ENCODE results near the gene MT1M. TPM values are rescaled to one million over a fixed set of nuclear protein-coding genes. Genes with fewer than 3 reads are reported as not detected.
"Not testable (repeated sequence)": the region's sequence is repeated elsewhere in the genome, so short reads cannot be mapped to it uniquely, and the experiment has no call there.

The MT1M gene
- total and polyA plus RNA-seq, 2 experiments from 2014 or later = 8.2 to 15.2 TPM

GRCh38 chr16:56672761-56673536 lies 40.5 kb downstream of the MT1M start:
- H3K9ac ChIP-seq = no peak overlapping the region
- no peak overlapping the region for H2AFZ ChIP-seq
- no peak overlapping the region for H3K4me2 ChIP-seq (ENCODE audit: unreplicated experiment)
- H3F3A ChIP-seq (ENCODE audit: insufficient read depth) = no peaks in the 10 kb centered on the region
- H3K9me2 ChIP-seq (ENCODE audit: insufficient read depth) = no peaks in the 10 kb centered on the region
- in situ Hi-C loops (cut with MboI) = no loop called here
- no peaks in the 10 kb centered on the region for H3K79me2 ChIP-seq (ENCODE audit: insufficient read depth)
- no peak overlapping the region for H3K4me3 ChIP-seq
- no peak for TF ChIP-seq EZH2 (IDR thresholded peaks at IDR 0.05; ENCODE audit: insufficient read depth, poor library complexity, severe bottlenecking)
- TF ChIP-seq EZH2phosphoT487 (IDR thresholded peaks at IDR 0.05; ENCODE audit: insufficient read depth, low read depth) = no peak
- 81 to 85% methylated on average over 11 of the region's 11 CpGs for WGBS, 2 experiments (ENCODE audit: low coverage in 1 of 2, low lambda C conversion rate in 2 of 2, missing lambda C conversion rate in 2 of 2)
- DNase-seq = peak; percentile 20
- no peaks in the 10 kb centered on the region for H4K20me1 ChIP-seq (ENCODE audit: insufficient read depth)
- no peaks in the 10 kb centered on the region for H3K36me3 ChIP-seq (ENCODE audit: low read depth)
- H3K27ac ChIP-seq = no peak overlapping the region
- no peaks in the 10 kb centered on the region for H3K9me3 ChIP-seq (ENCODE audit: low read depth)
- no peaks in the 10 kb centered on the region for H3K4me1 ChIP-seq (ENCODE audit: insufficient read depth)
- peaks cover 22% of the 10 kb centered on the region for H3K27me3 ChIP-seq (replicated peaks; ENCODE audit: insufficient read depth)

GRCh38 chr16:56673921-56674320 lies 41.5 kb downstream of the MT1M start:
- TF ChIP-seq EZH2phosphoT487 (IDR thresholded peaks at IDR 0.05; ENCODE audit: insufficient read depth, low read depth) (no peak), EZH2 (IDR thresholded peaks at IDR 0.05; ENCODE audit: insufficient read depth, poor library complexity, severe bottlenecking) (no peak)
- peaks cover 12% of the 10 kb centered on the region for H3K27me3 ChIP-seq (replicated peaks; ENCODE audit: insufficient read depth)
- peak; percentile 57 for DNase-seq
- H2AFZ ChIP-seq = no peak overlapping the region
- in situ Hi-C loops (cut with MboI) = no loop called here
- H3F3A ChIP-seq (ENCODE audit: insufficient read depth) = no peaks in the 10 kb centered on the region
- H3K9me2 ChIP-seq (ENCODE audit: insufficient read depth) = no peaks in the 10 kb centered on the region
- H3K4me1 ChIP-seq (ENCODE audit: insufficient read depth) = no peaks in the 10 kb centered on the region
- no peak overlapping the region for H3K4me2 ChIP-seq (ENCODE audit: unreplicated experiment)
- WGBS, 2 experiments (ENCODE audit: low coverage in 1 of 2, low lambda C conversion rate in 2 of 2, missing lambda C conversion rate in 2 of 2) = 30 to 33% methylated on average over 12 of the region's 12 CpGs
- H3K36me3 ChIP-seq (ENCODE audit: low read depth) = no peaks in the 10 kb centered on the region
- no peak overlapping the region for H3K9ac ChIP-seq
- no peaks in the 10 kb centered on the region for H4K20me1 ChIP-seq (ENCODE audit: insufficient read depth)
- no peaks in the 10 kb centered on the region for H3K9me3 ChIP-seq (ENCODE audit: low read depth)
- H3K79me2 ChIP-seq (ENCODE audit: insufficient read depth) = no peaks in the 10 kb centered on the region
- no peak overlapping the region for H3K27ac ChIP-seq
- no peak overlapping the region for H3K4me3 ChIP-seq

- H3K79me2 ChIP-seq (ENCODE audit: insufficient read depth); H4K20me1 ChIP-seq (ENCODE audit: insufficient read depth); H3K27ac ChIP-seq; H3K4me3 ChIP-seq; H3K27me3 ChIP-seq (replicated peaks; ENCODE audit: insufficient read depth); H3K9ac ChIP-seq; DNase-seq; H3K4me1 ChIP-seq (ENCODE audit: insufficient read depth); H3K36me3 ChIP-seq (ENCODE audit: low read depth); H3F3A ChIP-seq (ENCODE audit: insufficient read depth); H2AFZ ChIP-seq; H3K4me2 ChIP-seq (ENCODE audit: unreplicated experiment); in situ Hi-C loops (cut with MboI); H3K9me2 ChIP-seq (ENCODE audit: insufficient read depth); H3K9me3 ChIP-seq (ENCODE audit: low read depth): not testable (repeated sequence)
- 80 to 82% methylated on average over 6 of the region's 6 CpGs for WGBS, 2 experiments (ENCODE audit: low coverage in 1 of 2, low lambda C conversion rate in 2 of 2, missing lambda C conversion rate in 2 of 2)
Measured at GRCh38 chr16:56674570-56674969, 42.1 kb downstream of the MT1M start.

- Histone ChIP-seq H3K9me3 (ENCODE audit: low read depth) (no peaks in the 10 kb centered on the region), H2AFZ (no peak overlapping the region), H3K27ac (no peak overlapping the region), H3K9ac (no peak overlapping the region), H3F3A (ENCODE audit: insufficient read depth) (no peaks in the 10 kb centered on the region), H3K36me3 (ENCODE audit: low read depth) (no peaks in the 10 kb centered on the region), H4K20me1 (ENCODE audit: insufficient read depth) (no peaks in the 10 kb centered on the region), H3K4me2 (ENCODE audit: unreplicated experiment) (no peak overlapping the region), H3K79me2 (ENCODE audit: insufficient read depth) (no peaks in the 10 kb centered on the region), H3K27me3 (replicated peaks; ENCODE audit: insufficient read depth) (no peaks in the 10 kb centered on the region), H3K4me3 (no peak overlapping the region), H3K4me1 (ENCODE audit: insufficient read depth) (no peaks in the 10 kb centered on the region), H3K9me2 (ENCODE audit: insufficient read depth) (no peaks in the 10 kb centered on the region)
- in situ Hi-C loops (cut with MboI) = no loop called here
- DNase-seq = no peak
- 57 to 60% methylated on average over 23 to 32 of the region's 32 CpGs for WGBS, 2 experiments (ENCODE audit: low coverage in 1 of 2, low lambda C conversion rate in 2 of 2, missing lambda C conversion rate in 2 of 2)
- TF ChIP-seq EZH2 (IDR thresholded peaks at IDR 0.05; ENCODE audit: insufficient read depth, poor library complexity, severe bottlenecking) (no peak), EZH2phosphoT487 (IDR thresholded peaks at IDR 0.05; ENCODE audit: insufficient read depth, low read depth) (no peak)
Measured at GRCh38 chr16:56675685-56676210, 43.3 kb downstream of the MT1M start.
